IMR-90 (cell line): ENCODE results near the gene CCDC181. TPM values are rescaled to one million over a fixed set of nuclear protein-coding genes. Genes with fewer than 3 reads are reported as not detected.

ENCODE experiments used
- ATAC-seq: fragments of 200-7000 bp; cut with Tn5 transposase; 2 replicates; pipeline ENCODE4 v1.9.1; 2020; ENCODE audit warnings: low read depth, mild to moderate bottlenecking, moderate library complexity
- BruUV-seq: library from RNA; stranded (reverse); fragments of 400-500 nt; replicated peaks from 2 replicates; lab custom pipeline; 2021; lab: Mats Ljungman, UMichigan
- CTCF ChIA-PET: fragments of 300-600 bp; formaldehyde crosslinking; extraction: SDS; loops from one replicate; lab custom pipeline; 2021; ENCODE audit warnings: antibody characterized with exemption; lab: Yijun Ruan, JAX
- POLR2A ChIA-PET: fragments of 300-600 bp; sonication (Branson Sonifier 250); formaldehyde crosslinking; loops from one replicate; lab custom pipeline; 2022; ENCODE audit warnings: antibody characterized with exemption; ENCODE audit not compliant: unreplicated experiment; lab: Charles Lee
- DNase-seq: peaks from one replicate; pipeline ENCODE4 v3.0.0; 2013
- H2AFZ ChIP-seq: replicated peaks from 2 replicates; pipeline ENCODE3; 2013; ENCODE audit warnings: low read length, mild to moderate bottlenecking; ENCODE audit not compliant: poor library complexity
- H2AK5ac ChIP-seq: 2 replicates; pipeline ENCODE4 v1.6.1; 2013; ENCODE audit warnings: low read depth, low read length, inconsistent platforms
- H2AK9ac ChIP-seq: replicated peaks from 2 replicates; pipeline ENCODE3; 2013; ENCODE audit warnings: mild to moderate bottlenecking, low read depth, low read length, moderate library complexity; ENCODE audit not compliant: poor library complexity
- H2BK120ac ChIP-seq: 2 replicates; pipeline ENCODE4 v1.6.1; 2013; ENCODE audit warnings: low read depth, low read length, inconsistent platforms
- H2BK15ac ChIP-seq: 3 replicates; pipeline ENCODE4 v1.6.1; 2013; ENCODE audit warnings: low read depth, low read length, inconsistent platforms
- H2BK20ac ChIP-seq: 2 replicates; pipeline ENCODE4 v1.6.1; 2013; ENCODE audit warnings: low read depth, mild to moderate bottlenecking, inconsistent platforms, low read length, moderate library complexity
- H2BK5ac ChIP-seq: 2 replicates; pipeline ENCODE4 v1.6.1; 2013; ENCODE audit warnings: mild to moderate bottlenecking, low read depth, low read length, inconsistent platforms; ENCODE audit not compliant: poor library complexity, severe bottlenecking
- H3K14ac ChIP-seq: replicated peaks from 2 replicates; pipeline ENCODE4 v1.6.1; 2013; ENCODE audit warnings: low read depth, low read length, inconsistent platforms
- H3K18ac ChIP-seq: 2 replicates; pipeline ENCODE4 v1.6.1; 2013; ENCODE audit warnings: low read depth, low read length, control low read depth
- H3K23ac ChIP-seq: 2 replicates; pipeline ENCODE4 v1.6.1; 2013; ENCODE audit warnings: low read depth, low read length, inconsistent platforms
- H3K27ac ChIP-seq: 2 replicates; pipeline ENCODE4 v1.5.1; 2013; ENCODE audit warnings: mild to moderate bottlenecking, control low read depth, low read length; ENCODE audit not compliant: insufficient read depth
- H3K27me3 ChIP-seq: 2 replicates; pipeline ENCODE4 v1.6.1; 2013; ENCODE audit warnings: low read length; ENCODE audit not compliant: control insufficient read depth, insufficient read depth
- H3K36me3 ChIP-seq: 2 replicates; pipeline ENCODE4 v1.6.1; 2013; ENCODE audit warnings: low read length, mixed read lengths; ENCODE audit not compliant: control insufficient read depth, insufficient read depth
- H3K4ac ChIP-seq: 2 replicates; pipeline ENCODE4 v1.6.1; 2013; ENCODE audit warnings: low read depth, low read length, inconsistent platforms
- H3K4me1 ChIP-seq: 2 replicates; pipeline ENCODE4 v1.6.1; 2013; ENCODE audit warnings: low read length, mixed read lengths; ENCODE audit not compliant: control insufficient read depth, insufficient read depth
- H3K4me2 ChIP-seq: 2 replicates; pipeline ENCODE4 v1.6.1; 2013; ENCODE audit warnings: low read depth, mild to moderate bottlenecking, control low read depth, low read length, moderate library complexity
- H3K4me3 ChIP-seq: 2 replicates; pipeline ENCODE4 v1.5.1; 2013; ENCODE audit warnings: low read depth, mild to moderate bottlenecking, control low read depth, low read length, moderate library complexity; ENCODE audit not compliant: insufficient read depth
- H3K56ac ChIP-seq: 2 replicates; pipeline ENCODE4 v1.6.1; 2013; ENCODE audit warnings: low read length, inconsistent platforms; ENCODE audit not compliant: insufficient read depth; ENCODE audit errors: extremely low read depth
- H3K79me1 ChIP-seq, 2 experiments: 2 replicates each; pipeline ENCODE4 v1.6.1; 2013; ENCODE audit warnings: low read length in 2 of 2, inconsistent platforms in 1 of 2, low read depth in 1 of 2
- H3K9ac ChIP-seq: 2 replicates; pipeline ENCODE4 v1.6.1; 2013; ENCODE audit warnings: low read depth, low read length, control low read depth
- H3K9me1 ChIP-seq: 2 replicates; pipeline ENCODE4 v1.6.1; 2013; ENCODE audit warnings: low read length, inconsistent platforms; ENCODE audit not compliant: insufficient read depth
- H3K9me3 ChIP-seq: 2 replicates; pipeline ENCODE4 v1.6.1; 2013; ENCODE audit warnings: low read length; ENCODE audit not compliant: control insufficient read depth, insufficient read depth
- H4K20me1 ChIP-seq: 2 replicates; pipeline ENCODE4 v1.6.1; 2013; ENCODE audit warnings: low read length, inconsistent platforms; ENCODE audit not compliant: insufficient read depth
- H4K5ac ChIP-seq: 2 replicates; pipeline ENCODE4 v1.6.1; 2013; ENCODE audit warnings: mild to moderate bottlenecking, low read depth, low read length, control low read depth
- H4K8ac ChIP-seq, 2 experiments: 2 replicates each; pipeline ENCODE4 v1.6.1; 2013; ENCODE audit warnings: low read depth in 2 of 2, low read length in 2 of 2, control low read depth in 1 of 2, inconsistent platforms in 1 of 2
- H4K91ac ChIP-seq: 2 replicates; pipeline ENCODE4 v1.6.1; 2013; ENCODE audit warnings: low read depth, low read length, inconsistent platforms; ENCODE audit not compliant: insufficient read depth
- FOS ChIP-seq: fragments of 150-350 bp; IDR thresholded peaks from 2 replicates; pipeline ENCODE4 v1.6.1; 2016; ENCODE audit warnings: low read depth, low read length
- MAFK ChIP-seq: IDR thresholded peaks from 2 replicates; pipeline ENCODE4 v1.6.1; 2012; ENCODE audit warnings: low read depth, low read length, improper control_type of control experiment
- RAD21 ChIP-seq: IDR thresholded peaks from 2 replicates; pipeline ENCODE4 v1.6.1; 2012; ENCODE audit warnings: low read length, improper control_type of control experiment
- dilution Hi-C: fragments of 300-500 bp; cut with HindIII; formaldehyde crosslinking; loops from one replicate; pipeline ENCODE4 v1.14.3; 2018; ENCODE audit warnings: low sequenced_read_pairs; ENCODE audit not compliant: unreplicated experiment
- in situ Hi-C: fragments of 300-500 bp; cut with MboI; formaldehyde crosslinking; loops from 3 replicates; pipeline ENCODE4 v1.14.3; 2019; ENCODE audit warnings: low sequenced_read_pairs, inconsistent platforms, mixed read lengths
- intact Hi-C: fragments of 100-400 bp; cut with micrococcal nuclease; formaldehyde crosslinking; loops from 2 replicates; pipeline ENCODE4 v1.10.0; 2022
- polyA plus RNA-seq, 3 experiments: library from polyadenylated mRNA; depleted of rRNA; stranded (reverse); fragments of >200 nt; gene quantifications; 2 replicates each; pipeline ENCODE4 v1.2.3, GENCODE V29; 2012; ENCODE audit warnings: low replicate concordance in 1 of 3
- total RNA-seq: library from RNA; depleted of rRNA; stranded (reverse); fragments of >200 nt; gene quantifications from 2 replicates; pipeline ENCODE4 v1.2.3, GENCODE V29; 2012

CCDC181 gene
- total and polyA plus RNA-seq, 2 of the 4 experiments (the other 2 are of a cell fraction), result 0.03 TPM; not detected in 1

DNA sequence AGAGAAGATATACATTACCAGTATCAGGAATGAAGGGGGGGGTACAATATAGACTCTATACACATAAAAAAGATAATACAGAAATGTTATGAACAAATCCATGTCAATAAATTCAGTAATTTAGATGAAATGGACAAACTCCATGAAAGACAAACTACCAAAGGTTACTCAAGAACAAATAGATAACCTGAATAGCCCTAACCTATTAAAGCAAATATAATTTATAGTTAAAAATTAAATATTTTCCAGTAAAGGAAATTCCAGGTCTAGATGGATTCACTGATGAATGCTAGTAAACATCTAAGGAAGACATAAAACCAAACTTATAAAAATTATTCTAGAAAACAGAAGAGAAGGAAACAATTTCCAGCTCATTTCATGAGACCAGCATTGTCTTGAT, 46.1 kb downstream of the CCDC181 start:
- Histone ChIP-seq H2AK9ac (no peak overlapping the region), H3K4me3 (no peak overlapping the region), H2BK5ac (no peak overlapping the region), H3K79me1 (peaks cover 0 to 4% of the 10 kb centered on the region in 2 experiments; a peak in 2 of 4 replicates), H3K27ac (no peak overlapping the region), H3K27me3 (no peaks in the 10 kb centered on the region), H3K4ac (no peak overlapping the region), H3K9me3 (no peaks in the 10 kb centered on the region), H3K18ac (no peak overlapping the region), H3K23ac (no peak overlapping the region), H3K36me3 (peaks cover 19% of the 10 kb centered on the region), H3K9ac (no peak overlapping the region), H2BK15ac (no peak overlapping the region), H4K20me1 (no peaks in the 10 kb centered on the region), H3K14ac (no peak overlapping the region), H3K4me1 (no peaks in the 10 kb centered on the region), H2BK20ac (no peak overlapping the region), H3K56ac (no peak overlapping the region), H3K4me2 (no peak overlapping the region), H2AFZ (no peak overlapping the region), H2AK5ac (no peak overlapping the region), H3K9me1 (no peaks in the 10 kb centered on the region), H4K8ac (no peak overlapping the region), H4K91ac (no peak overlapping the region), H4K5ac (no peak overlapping the region), H2BK120ac (no peak overlapping the region)
- ChIA-PET POLR2A (no interaction called here), CTCF (no interaction called here)
- ATAC-seq (no peak), DNase-seq (no peak)
- in situ Hi-C loops, result no loop called here
- TF ChIP-seq MAFK (no peak), FOS (no peak), RAD21 (no peak)
- dilution Hi-C loops, result no loop called here
- BruUV-seq, result no TSS peak
- intact Hi-C loops, result no loop called here
